ENCODE results near the gene DYNC2I2.

DNA sequence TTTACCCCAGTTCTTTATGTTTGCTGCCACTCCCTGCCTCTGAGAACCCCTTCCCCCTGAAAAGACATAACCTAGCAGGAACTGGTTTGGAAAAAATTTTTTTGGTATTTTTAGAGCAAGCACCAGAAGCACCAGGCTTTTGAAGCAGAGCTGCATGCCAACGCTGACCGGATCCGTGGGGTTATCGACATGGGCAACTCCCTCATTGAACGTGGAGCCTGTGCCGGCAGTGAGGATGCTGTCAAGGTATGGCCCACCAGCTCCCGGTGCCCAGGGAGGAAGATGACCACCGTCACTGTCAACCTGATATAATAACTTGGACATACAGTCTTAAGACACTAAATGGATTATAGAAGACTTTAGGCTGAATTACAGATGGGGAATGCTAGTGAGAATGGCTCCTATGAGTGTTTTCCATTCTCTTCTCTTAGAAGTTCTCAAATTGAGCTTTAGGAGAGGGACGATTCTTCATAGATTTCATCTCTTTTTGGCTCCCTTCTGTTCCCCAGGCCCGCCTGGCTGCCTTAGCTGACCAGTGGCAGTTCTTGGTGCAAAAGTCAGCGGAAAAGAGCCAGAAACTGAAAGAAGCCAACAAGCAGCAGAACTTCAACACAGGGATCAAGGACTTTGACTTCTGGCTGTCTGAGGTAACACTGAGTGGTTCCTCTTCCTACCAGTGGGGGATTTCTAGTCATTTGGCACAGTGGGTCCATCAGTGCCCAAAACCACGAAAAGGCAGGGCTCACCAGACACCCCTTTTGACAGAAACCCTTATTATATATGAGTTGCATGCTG lies 44.9 kb downstream of the DYNC2I2 start:
- no peak for TF ChIP-seq POLR2AphosphoS5 (IDR thresholded peaks at IDR 0.05)
- TF ChIP-seq CTCF (IDR thresholded peaks at IDR 0.05): no peak

Measured in prostate gland (tissue), 2 donors.